Type B pancreatic cell (in vitro differentiated cells): ENCODE results near the gene TICRR. TPM values are rescaled to one million over a fixed set of nuclear protein-coding genes. Genes with fewer than 3 reads are reported as not detected.
A peak's percentile ranks its signal among the peaks of the same experiment; 100 is the strongest.

ENCODE experiments used
- DNase-seq: peaks from one replicate; pipeline ENCODE4 v3.0.0; 2021; ENCODE audit warnings: mixed read lengths; ENCODE audit not compliant: unreplicated experiment; ENCODE audit errors: extremely low spot score
- H3K27ac Mint-ChIP-seq: 2 replicates; pipeline ENCODE4 v1.8.0; 2021; ENCODE audit warnings: mild to moderate bottlenecking, mixed read lengths
- H3K27me3 Mint-ChIP-seq: 2 replicates; pipeline ENCODE4 v1.8.0; 2021; ENCODE audit warnings: mixed read lengths
- H3K36me3 Mint-ChIP-seq: 2 replicates; pipeline ENCODE4 v1.8.0; 2021; ENCODE audit warnings: mixed read lengths
- H3K4me1 Mint-ChIP-seq: one replicate; pipeline ENCODE4 v1.8.0; 2021; ENCODE audit warnings: mixed read lengths; ENCODE audit not compliant: unreplicated experiment
- H3K4me3 Mint-ChIP-seq: 2 replicates; pipeline ENCODE4 v1.8.0; 2021; ENCODE audit warnings: mild to moderate bottlenecking, mixed read lengths
- H3K9me3 Mint-ChIP-seq: 2 replicates; pipeline ENCODE4 v1.8.0; 2021; ENCODE audit warnings: mixed read lengths
- long read RNA-seq: library from polyadenylated mRNA; unstranded; transcript quantifications from one replicate; pipeline ENCODE4 v2.0.0, GENCODE V29; 2020
- total RNA-seq: library from RNA; stranded (reverse); gene quantifications from 2 replicates; pipeline ENCODE4 v1.2.1, GENCODE V29; 2021; ENCODE audit warnings: low replicate concordance
- TF ChIP-seq, protein P1 (sequence below): fragments of 200-600 bp; sonication (generic); conservative IDR thresholded peaks from 2 replicates; pipeline ENCODE4 v1.5.0; 2021; ENCODE audit warnings: antibody characterized with exemption, mild to moderate bottlenecking

The TICRR gene, protein sequence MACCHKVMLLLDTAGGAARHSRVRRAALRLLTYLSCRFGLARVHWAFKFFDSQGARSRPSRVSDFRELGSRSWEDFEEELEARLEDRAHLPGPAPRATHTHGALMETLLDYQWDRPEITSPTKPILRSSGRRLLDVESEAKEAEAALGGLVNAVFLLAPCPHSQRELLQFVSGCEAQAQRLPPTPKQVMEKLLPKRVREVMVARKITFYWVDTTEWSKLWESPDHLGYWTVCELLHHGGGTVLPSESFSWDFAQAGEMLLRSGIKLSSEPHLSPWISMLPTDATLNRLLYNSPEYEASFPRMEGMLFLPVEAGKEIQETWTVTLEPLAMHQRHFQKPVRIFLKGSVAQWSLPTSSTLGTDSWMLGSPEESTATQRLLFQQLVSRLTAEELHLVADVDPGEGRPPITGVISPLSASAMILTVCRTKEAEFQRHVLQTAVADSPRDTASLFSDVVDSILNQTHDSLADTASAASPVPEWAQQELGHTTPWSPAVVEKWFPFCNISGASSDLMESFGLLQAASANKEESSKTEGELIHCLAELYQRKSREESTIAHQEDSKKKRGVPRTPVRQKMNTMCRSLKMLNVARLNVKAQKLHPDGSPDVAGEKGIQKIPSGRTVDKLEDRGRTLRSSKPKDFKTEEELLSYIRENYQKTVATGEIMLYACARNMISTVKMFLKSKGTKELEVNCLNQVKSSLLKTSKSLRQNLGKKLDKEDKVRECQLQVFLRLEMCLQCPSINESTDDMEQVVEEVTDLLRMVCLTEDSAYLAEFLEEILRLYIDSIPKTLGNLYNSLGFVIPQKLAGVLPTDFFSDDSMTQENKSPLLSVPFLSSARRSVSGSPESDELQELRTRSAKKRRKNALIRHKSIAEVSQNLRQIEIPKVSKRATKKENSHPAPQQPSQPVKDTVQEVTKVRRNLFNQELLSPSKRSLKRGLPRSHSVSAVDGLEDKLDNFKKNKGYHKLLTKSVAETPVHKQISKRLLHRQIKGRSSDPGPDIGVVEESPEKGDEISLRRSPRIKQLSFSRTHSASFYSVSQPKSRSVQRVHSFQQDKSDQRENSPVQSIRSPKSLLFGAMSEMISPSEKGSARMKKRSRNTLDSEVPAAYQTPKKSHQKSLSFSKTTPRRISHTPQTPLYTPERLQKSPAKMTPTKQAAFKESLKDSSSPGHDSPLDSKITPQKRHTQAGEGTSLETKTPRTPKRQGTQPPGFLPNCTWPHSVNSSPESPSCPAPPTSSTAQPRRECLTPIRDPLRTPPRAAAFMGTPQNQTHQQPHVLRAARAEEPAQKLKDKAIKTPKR (N-terminal part only)
- total RNA-seq, result 8.8 and 23.4 TPM in 2 replicates
- long read RNA-seq, partial matches to known transcripts, result 3 of 3 reads
- long read RNA-seq, other reads (novel, unspliced or antisense), result 0 of 3 reads

DNA sequence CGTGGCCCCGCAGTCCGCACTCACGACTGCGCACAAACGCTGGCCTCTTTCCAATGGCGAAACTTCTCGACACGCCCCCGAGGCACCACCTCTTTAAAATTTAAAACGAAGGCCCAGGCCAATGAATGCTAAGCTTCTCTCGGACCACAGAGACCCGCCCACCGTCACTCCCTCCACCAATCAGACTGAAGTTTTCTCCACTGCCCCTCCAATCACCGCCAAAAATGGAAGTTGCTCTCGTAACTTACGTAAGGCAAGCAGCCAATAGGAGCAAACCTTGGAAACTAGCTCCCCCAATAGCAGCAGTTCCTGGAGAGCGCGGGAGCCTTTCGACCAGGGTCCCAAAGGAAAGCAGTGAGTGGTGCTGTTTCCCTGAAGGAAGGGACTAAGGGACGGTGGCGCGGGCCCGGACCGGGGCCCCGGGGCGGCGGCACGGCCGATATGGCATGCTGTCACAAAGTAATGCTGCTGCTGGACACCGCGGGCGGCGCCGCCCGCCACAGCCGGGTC is at the start of gene TICRR:
TSS of gene TICRR (plus strand) at position 324 of the 510 bp plus-strand sequence. CDS start at position 442, 118 bp downstream.
- Mint-ChIP-seq H3K4me3 (peak within 1 kb of the TSS; percentile 87), H3K27me3 (peaks cover 15% of the 10 kb centered on the region), H3K9me3 (no peaks in the 10 kb centered on the region), H3K4me1 (peaks cover 23% of the 10 kb centered on the region), H3K36me3 (peaks cover 4% of the 10 kb centered on the region), H3K27ac (peak within 1 kb of the TSS; percentile 69)
- peak; percentile 95 for DNase-seq
- TF ChIP-seq, protein P1, sequence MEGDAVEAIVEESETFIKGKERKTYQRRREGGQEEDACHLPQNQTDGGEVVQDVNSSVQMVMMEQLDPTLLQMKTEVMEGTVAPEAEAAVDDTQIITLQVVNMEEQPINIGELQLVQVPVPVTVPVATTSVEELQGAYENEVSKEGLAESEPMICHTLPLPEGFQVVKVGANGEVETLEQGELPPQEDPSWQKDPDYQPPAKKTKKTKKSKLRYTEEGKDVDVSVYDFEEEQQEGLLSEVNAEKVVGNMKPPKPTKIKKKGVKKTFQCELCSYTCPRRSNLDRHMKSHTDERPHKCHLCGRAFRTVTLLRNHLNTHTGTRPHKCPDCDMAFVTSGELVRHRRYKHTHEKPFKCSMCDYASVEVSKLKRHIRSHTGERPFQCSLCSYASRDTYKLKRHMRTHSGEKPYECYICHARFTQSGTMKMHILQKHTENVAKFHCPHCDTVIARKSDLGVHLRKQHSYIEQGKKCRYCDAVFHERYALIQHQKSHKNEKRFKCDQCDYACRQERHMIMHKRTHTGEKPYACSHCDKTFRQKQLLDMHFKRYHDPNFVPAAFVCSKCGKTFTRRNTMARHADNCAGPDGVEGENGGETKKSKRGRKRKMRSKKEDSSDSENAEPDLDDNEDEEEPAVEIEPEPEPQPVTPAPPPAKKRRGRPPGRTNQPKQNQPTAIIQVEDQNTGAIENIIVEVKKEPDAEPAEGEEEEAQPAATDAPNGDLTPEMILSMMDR, result no peak

DNA sequence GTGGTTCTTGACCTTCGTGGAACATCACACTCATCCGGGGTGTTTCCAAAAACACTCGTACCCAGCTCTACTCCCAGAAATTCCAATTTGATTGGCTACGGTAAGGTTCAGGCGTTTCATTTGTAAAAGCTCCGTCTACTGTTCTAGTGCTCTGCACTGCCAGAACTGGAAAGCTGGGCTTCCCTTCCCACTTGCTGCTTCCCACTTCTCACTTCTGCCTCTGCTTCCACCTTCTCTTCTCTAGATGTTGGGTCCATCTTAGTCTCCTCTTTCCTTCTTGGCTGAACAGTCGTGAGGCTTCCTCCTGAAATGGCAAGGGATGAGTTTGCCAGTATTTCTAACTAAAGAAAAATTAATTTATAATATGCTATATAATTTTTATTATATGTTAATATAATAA is 49.1 kb upstream of the TICRR start:
- H3K27me3 Mint-ChIP-seq, result peaks cover 4% of the 10 kb centered on the region
- no peaks in the 10 kb centered on the region for H3K4me1 Mint-ChIP-seq
- H3K9me3 Mint-ChIP-seq, result no peaks in the 10 kb centered on the region
- TF ChIP-seq, protein P1, result no peak
- no peak for DNase-seq
- H3K27ac Mint-ChIP-seq, result no peak overlapping the region
- no peaks in the 10 kb centered on the region for H3K36me3 Mint-ChIP-seq
- H3K4me3 Mint-ChIP-seq, result no peak overlapping the region

DNA sequence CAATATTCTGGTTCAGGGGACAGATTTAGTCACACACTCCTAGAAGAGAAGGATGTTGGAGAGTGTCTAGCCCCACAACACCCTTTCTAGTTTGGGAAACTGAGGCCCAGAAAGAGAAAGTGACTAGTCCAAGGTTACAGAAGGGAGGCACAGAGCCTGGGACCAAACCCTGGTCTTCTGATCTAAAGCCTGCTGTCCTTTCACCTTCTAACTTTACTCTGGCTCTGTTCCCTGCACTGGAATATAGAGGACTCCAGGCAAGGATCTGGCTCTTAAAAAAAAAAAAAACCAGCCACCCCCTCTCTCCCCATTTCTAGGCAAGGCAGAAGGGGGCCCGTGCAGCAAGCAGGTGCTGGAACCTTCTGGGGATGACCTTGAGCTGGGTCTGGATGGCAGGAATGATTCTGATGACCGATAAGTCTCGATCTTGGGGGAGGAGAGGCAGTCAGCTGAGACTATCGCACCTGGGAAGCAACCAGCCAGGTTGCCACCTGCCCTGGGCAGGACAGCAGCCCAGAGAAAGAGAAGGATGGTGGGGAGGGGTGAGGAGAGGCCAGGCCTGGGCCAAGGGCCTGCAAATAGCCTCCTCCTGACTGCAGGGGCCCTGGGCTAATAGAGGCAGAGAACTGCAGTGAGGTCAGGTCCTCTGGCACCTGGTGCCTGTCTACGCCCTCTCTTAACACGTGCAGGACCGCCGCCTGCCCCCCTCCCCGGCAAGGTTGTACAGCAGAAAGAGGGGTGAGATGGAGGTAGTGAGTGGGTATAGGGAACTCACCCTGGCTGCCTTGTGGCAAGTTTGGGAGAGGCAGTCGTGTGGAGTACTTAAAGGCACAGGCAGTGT is 48.4 kb upstream of the TICRR start:
- TF ChIP-seq, protein P1, result no peak
- H3K4me3 Mint-ChIP-seq, result no peak overlapping the region
- no peak for DNase-seq
- no peaks in the 10 kb centered on the region for H3K4me1 Mint-ChIP-seq
- no peaks in the 10 kb centered on the region for H3K36me3 Mint-ChIP-seq
- peaks cover 4% of the 10 kb centered on the region for H3K27me3 Mint-ChIP-seq
- no peaks in the 10 kb centered on the region for H3K9me3 Mint-ChIP-seq
- H3K27ac Mint-ChIP-seq, result no peak overlapping the region

DNA sequence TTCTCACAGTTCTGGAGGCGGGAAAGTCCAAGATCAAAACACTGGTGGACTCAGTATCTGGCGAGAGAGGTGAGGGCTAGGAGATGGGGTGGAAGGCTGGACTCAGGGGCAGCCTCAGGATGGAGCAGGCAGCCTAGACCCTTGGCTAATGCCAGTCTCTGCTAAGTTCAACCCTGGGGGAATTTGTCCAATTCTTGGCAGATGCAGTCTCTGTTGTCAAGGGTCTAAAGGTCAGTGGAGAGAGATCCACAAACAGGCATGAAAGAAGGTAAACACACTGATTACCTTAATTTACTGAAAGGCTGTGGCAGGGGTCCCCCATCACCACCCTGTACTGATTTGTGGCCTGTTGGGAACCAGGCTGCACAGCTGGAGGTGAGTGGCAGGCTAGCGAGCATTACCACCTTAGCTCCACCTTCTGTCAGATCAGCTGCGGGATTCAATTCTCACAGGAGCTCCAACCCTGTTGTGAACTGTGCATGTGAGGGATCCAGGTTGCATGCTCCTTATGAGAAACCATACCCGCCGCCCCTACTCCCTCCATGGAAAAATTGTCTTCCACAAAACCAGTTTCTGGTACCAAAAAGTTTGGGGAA is 46.4 kb upstream of the TICRR start:
- Mint-ChIP-seq H3K4me3 (no peak overlapping the region), H3K4me1 (no peaks in the 10 kb centered on the region), H3K27me3 (peaks cover 4% of the 10 kb centered on the region), H3K9me3 (peaks cover 4% of the 10 kb centered on the region), H3K36me3 (no peaks in the 10 kb centered on the region), H3K27ac (no peak overlapping the region)
- DNase-seq, result no peak
- TF ChIP-seq, protein P1, result no peak
